Gastroesophageal sphincter (tissue), 3 donors: ENCODE results near the gene RELCH.

Source experiments
- CTCF ChIP-seq, 4 experiments: fragments of 200-600 bp in 2 of 4; fragments of 450-650 bp in 2 of 4; sonication (generic) in 1 of 4; IDR thresholded peaks; one replicate each; pipeline ENCODE4 v1.5.1; 2017 to 2019; ENCODE audit warnings: antibody characterized with exemption in 4 of 4, mild to moderate bottlenecking in 2 of 4, moderate library complexity in 2 of 4
- EP300 ChIP-seq: sonication (generic); formaldehyde crosslinking; IDR thresholded peaks from one replicate; pipeline ENCODE4 v1.6.1; 2017; ENCODE audit warnings: antibody characterized with exemption, mild to moderate bottlenecking
- POLR2AphosphoS5 ChIP-seq: sonication (generic); formaldehyde crosslinking; IDR thresholded peaks from one replicate; pipeline ENCODE4 v1.6.1; 2017; ENCODE audit warnings: antibody characterized with exemption

- TF ChIP-seq CTCF (IDR thresholded peaks at IDR 0.05), result no peak
- TF ChIP-seq POLR2AphosphoS5, result no peak
- TF ChIP-seq EP300, result no peak
Measured at GRCh38 chr18:62172298-62172697, 14.8 kb upstream of the RELCH start.
